HCT116 (cell line): ENCODE measurements around the gene CRIM1. TPM values are rescaled to one million over a fixed set of nuclear protein-coding genes. Genes with fewer than 3 reads are reported as not detected.

ENCODE experiments used
- ATAC-seq: fragments of 200-7000 bp; cut with Tn5 transposase; 2 replicates; pipeline ENCODE4 v1.9.1; 2020; ENCODE audit warnings: mild to moderate bottlenecking, moderate library complexity
- BruUV-seq: library from RNA; stranded (reverse); fragments of 400-500 nt; replicated peaks from 2 replicates; lab custom pipeline; 2021; lab: Mats Ljungman, UMichigan
- CTCF ChIA-PET: fragments of 300-600 bp; sonication (Branson Sonifier 250); formaldehyde crosslinking; loops from one replicate; lab custom pipeline; 2021; ENCODE audit warnings: antibody characterized with exemption; lab: Charles Lee
- POLR2A ChIA-PET: fragments of 300-600, 350-600 bp; sonication (Branson Sonifier 250); formaldehyde crosslinking; loops from one replicate; lab custom pipeline; 2021; ENCODE audit warnings: antibody characterized with exemption; lab: Charles Lee
- RAD21 ChIA-PET, 2 experiments: fragments of 300-600 bp; sonication (Branson Sonifier 250); formaldehyde crosslinking; loops; one replicate each; lab custom pipeline; 2023; ENCODE audit warnings: low total read pairs in 2 of 2; ENCODE audit not compliant: uncharacterized antibody in 2 of 2, unreplicated experiment in 2 of 2, low non-redundant PET in 1 of 2; lab: Charles Lee
- DNase-seq: peaks from one replicate; pipeline ENCODE4 v3.0.0-alpha.2; 2010; ENCODE audit warnings: low read depth, low spot score
- H2AFZ ChIP-seq: fragments of 200-600 bp; shearing (Covaris generic), sonication (generic); 2 replicates; pipeline ENCODE4 v1.6.1; 2017; ENCODE audit warnings: low read depth, mixed run types, mixed read lengths, antibody characterized with exemption, low read length; ENCODE audit not compliant: poor library complexity, severe bottlenecking
- H3K27ac ChIP-seq: 2 replicates; pipeline ENCODE4 v1.5.1; 2012; ENCODE audit warnings: low read depth, low read length
- H3K27me3 ChIP-seq: fragments of 200-600 bp; sonication (generic); 2 replicates; pipeline ENCODE4 v1.6.1; 2016; ENCODE audit warnings: mixed run types, low read length, mixed read lengths; ENCODE audit not compliant: insufficient read depth
- H3K36me3 ChIP-seq, 2 experiments: fragments of 200-500 bp in 1 of 2; fragments of 200-600 bp in 1 of 2; sonication (Bioruptor generic) in 1 of 2; sonication (generic) in 1 of 2; 2 replicates each; pipeline versions ENCODE4 v1.5.1 to v1.6.1; 2014 to 2016; ENCODE audit warnings: low read length in 2 of 2, inconsistent platforms in 1 of 2, mixed read lengths in 1 of 2, mixed run types in 1 of 2; ENCODE audit not compliant: insufficient read depth in 2 of 2, control insufficient read depth in 1 of 2
- H3K4me1 ChIP-seq, 2 experiments: fragments of 200-600 bp in 1 of 2; sonication (generic) in 1 of 2; 2 replicates each; pipeline versions ENCODE4 v1.5.1 to v1.6.1; 2012 to 2017; ENCODE audit warnings: low read length in 2 of 2, inconsistent platforms in 1 of 2, mild to moderate bottlenecking in 1 of 2, mixed read lengths in 1 of 2, mixed run types in 1 of 2, moderate library complexity in 1 of 2; ENCODE audit not compliant: insufficient read depth in 2 of 2, control insufficient read depth in 1 of 2
- H3K4me2 ChIP-seq: fragments of 200-600 bp; sonication (generic); 2 replicates; pipeline ENCODE4 v1.6.1; 2017; ENCODE audit warnings: mixed run types, low read length, mixed read lengths
- H3K4me3 ChIP-seq, 2 experiments: fragments of 200-600 bp in 1 of 2; sonication (generic) in 1 of 2; replicated peaks in 1 of 2; 2 replicates each; pipeline ENCODE4 v1.5.1; 2011 to 2016; ENCODE audit warnings: low read length in 2 of 2, control low read depth in 1 of 2, low read depth in 1 of 2, mild to moderate bottlenecking in 1 of 2, mixed read lengths in 1 of 2, mixed run types in 1 of 2
- H3K79me2 ChIP-seq: fragments of 200-600 bp; sonication (generic); 2 replicates; pipeline ENCODE4 v1.6.1; 2017; ENCODE audit warnings: mild to moderate bottlenecking, mixed run types, low read length, moderate library complexity, mixed read lengths; ENCODE audit not compliant: insufficient read depth
- H3K9ac ChIP-seq: fragments of 200-600 bp; sonication (generic); 2 replicates; pipeline ENCODE4 v1.6.1; 2016; ENCODE audit warnings: low read length, mixed read lengths
- H3K9me2 ChIP-seq: fragments of 200-600 bp; sonication (generic), shearing (Covaris generic); 2 replicates; pipeline ENCODE4 v1.6.1; 2017; ENCODE audit warnings: mixed run types, mild to moderate bottlenecking, moderate library complexity; ENCODE audit not compliant: insufficient read depth
- H3K9me3 ChIP-seq, 2 experiments: fragments of 200-500 bp in 1 of 2; fragments of 200-600 bp in 1 of 2; sonication (Bioruptor generic) in 1 of 2; sonication (generic) in 1 of 2; 2 replicates each; pipeline ENCODE4 v1.6.1; 2014 to 2017; ENCODE audit warnings: low read length in 2 of 2, mixed read lengths in 2 of 2, inconsistent platforms in 1 of 2, low read depth in 1 of 2, mild to moderate bottlenecking in 1 of 2, mixed run types in 1 of 2, moderate library complexity in 1 of 2; ENCODE audit not compliant: control insufficient read depth in 1 of 2, insufficient read depth in 1 of 2
- H4K20me1 ChIP-seq: fragments of 200-600 bp; sonication (generic), shearing (Covaris generic); 2 replicates; pipeline ENCODE4 v1.6.1; 2017; ENCODE audit warnings: mixed run types, mild to moderate bottlenecking, moderate library complexity; ENCODE audit not compliant: insufficient read depth
- ATF3 ChIP-seq: IDR thresholded peaks from 2 replicates; pipeline ENCODE4 v1.6.1; 2012
- CTCF ChIP-seq, 3 experiments: fragments of 200-600 bp in 1 of 3; sonication (generic) in 1 of 3; IDR thresholded peaks in 2 of 3; conservative IDR thresholded peaks in 1 of 3; 2 replicates each; pipeline ENCODE4 v1.5.1; 2012 to 2017; ENCODE audit warnings: low read depth in 2 of 3, low read length in 2 of 3, antibody characterized with exemption in 1 of 3, borderline replicate concordance in 1 of 3, control low read depth in 1 of 3, mild to moderate bottlenecking in 1 of 3, mixed read lengths in 1 of 3, mixed run types in 1 of 3, moderate library complexity in 1 of 3; ENCODE audit not compliant: insufficient read depth in 1 of 3
- EGR1 ChIP-seq: IDR thresholded peaks from 2 replicates; pipeline ENCODE4 v1.6.1; 2012; ENCODE audit warnings: low read depth
- EZH2 ChIP-seq: fragments of 200-600 bp; sonication (generic); IDR thresholded peaks from 2 replicates; pipeline ENCODE4 v1.6.1; 2017; ENCODE audit warnings: antibody characterized with exemption, mixed run types
- FOSL1 ChIP-seq: IDR thresholded peaks from 2 replicates; pipeline ENCODE4 v1.6.1; 2012; ENCODE audit warnings: low read depth
- MAX ChIP-seq: IDR thresholded peaks from 2 replicates; pipeline ENCODE4 v1.6.1; 2012
- POLR2A ChIP-seq: IDR thresholded peaks from 2 replicates; pipeline ENCODE4 v1.7.0; 2011; ENCODE audit warnings: borderline replicate concordance; ENCODE audit not compliant: insufficient read depth, insufficient read length; ENCODE audit errors: extremely low read depth
- REST ChIP-seq: IDR thresholded peaks from 2 replicates; pipeline ENCODE4 v1.6.1; 2012; ENCODE audit warnings: low read depth
- SIN3A ChIP-seq: IDR thresholded peaks from 2 replicates; pipeline ENCODE4 v1.6.1; 2012; ENCODE audit warnings: low read depth
- SP1 ChIP-seq: IDR thresholded peaks from 2 replicates; pipeline ENCODE4 v1.6.1; 2012; ENCODE audit warnings: low read depth
- SRF ChIP-seq: IDR thresholded peaks from 2 replicates; pipeline ENCODE4 v1.6.1; 2012; ENCODE audit warnings: low read depth
- TCF7L2 ChIP-seq: IDR thresholded peaks from 2 replicates; pipeline ENCODE4 v1.7.0; 2011; ENCODE audit warnings: borderline replicate concordance, inconsistent platforms; ENCODE audit not compliant: insufficient read depth, insufficient read length; ENCODE audit errors: extremely low read depth
- YY1 ChIP-seq: IDR thresholded peaks from 2 replicates; pipeline ENCODE4 v1.6.1; 2011; ENCODE audit warnings: low read length, low read depth, moderate library complexity, mild to moderate bottlenecking; ENCODE audit not compliant: insufficient replicate concordance; ENCODE audit errors: extremely low read depth
- ZBTB33 ChIP-seq: IDR thresholded peaks from 2 replicates; pipeline ENCODE4 v1.6.1; 2011; ENCODE audit warnings: mild to moderate bottlenecking, low read length, moderate library complexity; ENCODE audit not compliant: insufficient replicate concordance; ENCODE audit errors: extremely low read depth
- ZFX ChIP-seq: fragments of 450-650 bp; IDR thresholded peaks from 2 replicates; pipeline ENCODE4 v1.6.1; 2017
- ZNF274 ChIP-seq: fragments of 200-500 bp; sonication (Bioruptor generic); IDR thresholded peaks from 2 replicates; pipeline ENCODE4 v1.6.1; 2014; ENCODE audit warnings: mild to moderate bottlenecking, low read depth, low read length, inconsistent platforms
- intact Hi-C: fragments of 100-400 bp; cut with micrococcal nuclease; formaldehyde crosslinking; loops from 2 replicates; pipeline ENCODE4 v1.10.0; 2022
- total RNA-seq: library from RNA; stranded (reverse); gene quantifications from one replicate; pipeline ENCODE4 v1.2.1, GENCODE V29; 2021; ENCODE audit not compliant: unreplicated experiment

CRIM1 gene
- total RNA-seq, 1 experiment from 2014 or later = 27.2 TPM

GRCh38 chr2:36547906-36548305 lies 192.3 kb downstream of the CRIM1 start:
- Histone ChIP-seq H3K4me3 (no peak overlapping the region), H3K27ac (no peak overlapping the region), H3K9me2 (no peaks in the 10 kb centered on the region), H3K9ac (no peak overlapping the region), H4K20me1 (0 out of 2 replicates have a peak, but pooled peaks cover 4% of the 10 kb centered on the region), H3K4me1 (no peaks in the 10 kb centered on the region), H3K79me2 (no peaks in the 10 kb centered on the region), H2AFZ (no peak overlapping the region), H3K27me3 (no peaks in the 10 kb centered on the region), H3K9me3 (no peaks in the 10 kb centered on the region), H3K4me2 (no peak overlapping the region), H3K36me3 (peaks cover 22% of the 10 kb centered on the region in 2 experiments)
- ChIA-PET POLR2A (no interaction called here), RAD21 (no interaction called here), CTCF (no interaction called here)
- BruUV-seq = no TSS peak
- intact Hi-C loops = no loop called here
- DNase-seq = no peak
- ATAC-seq = no peak
- TF ChIP-seq TCF7L2 (no peak), ATF3 (no peak), EGR1 (no peak), ZFX (no peak), ZBTB33 (no peak), MAX (no peak), YY1 (no peak), EZH2 (no peak), REST (no peak), CTCF (IDR thresholded peaks at IDR 0.05 in 2 of 3, conservative IDR thresholded peaks at IDR 0.05 in 1 of 3; ENCODE audit: borderline replicate concordance in 1 of 3, insufficient read depth in 1 of 3, low read depth in 2 of 3, low read length in 2 of 3) (no peak), SP1 (no peak), FOSL1 (no peak), SRF (no peak), SIN3A (no peak), POLR2A (no peak), ZNF274 (no peak)
